Activated CD4-positive, alpha-beta T cell treated with anti-CD3 and anti-CD28 coated beads for 36 hours (primary cell): ENCODE data around the gene OTUD5. TPM values are rescaled to one million over a fixed set of nuclear protein-coding genes. Genes with fewer than 3 reads are reported as not detected.

Source experiments
- ATAC-seq: fragments of 200-7000 bp; cut with Tn5 transposase; one replicate; pipeline ENCODE4 v1.10.0; 2021; ENCODE audit warnings: mild to moderate bottlenecking, moderate library complexity
- CTCF ChIA-PET: fragments of 350-600 bp; sonication (Branson Sonifier 250); formaldehyde crosslinking; loops from one replicate; lab custom pipeline; 2021; ENCODE audit warnings: antibody characterized with exemption; lab: Charles Lee
- POLR2A ChIA-PET: fragments of 350-600 bp; sonication (Branson Sonifier 250); formaldehyde crosslinking; loops from one replicate; lab custom pipeline; 2021; ENCODE audit warnings: antibody characterized with exemption, inconsistent platforms; lab: Charles Lee
- DNase-seq: peaks from one replicate; pipeline ENCODE4 v3.0.0-alpha.2; 2020
- H3K27ac Mint-ChIP-seq: one replicate; pipeline ENCODE4 v1.8.0; 2021; ENCODE audit warnings: mixed read lengths
- H3K27me3 Mint-ChIP-seq: one replicate; pipeline ENCODE4 v1.8.0; 2021; ENCODE audit warnings: mixed read lengths
- H3K36me3 Mint-ChIP-seq: one replicate; pipeline ENCODE4 v1.8.0; 2021; ENCODE audit warnings: low read depth, mixed read lengths
- H3K4me1 Mint-ChIP-seq: one replicate; pipeline ENCODE4 v1.8.0; 2021; ENCODE audit warnings: mixed read lengths
- H3K4me3 Mint-ChIP-seq: one replicate; pipeline ENCODE4 v1.8.0; 2021; ENCODE audit warnings: mild to moderate bottlenecking, moderate library complexity, mixed read lengths
- H3K9me3 Mint-ChIP-seq: one replicate; pipeline ENCODE4 v1.8.0; 2021; ENCODE audit warnings: low read depth, mixed read lengths
- intact Hi-C, 2 experiments: fragments of 100-400 bp; cut with DNase I in 1 of 2; cut with micrococcal nuclease in 1 of 2; formaldehyde crosslinking; loops; one replicate each; pipeline versions ENCODE4 v1.14.2 to v1.15.1; 2022 to 2024; cut with DNase I, micrococcal nuclease
- total RNA-seq, 2 experiments: library from RNA; stranded (reverse); gene quantifications; one replicate each; pipeline ENCODE4 v1.2.3, GENCODE V29; 2021

The OTUD5 gene
- total RNA-seq, 2 experiments from 2014 or later: 68.0 to 98.1 TPM

DNA sequence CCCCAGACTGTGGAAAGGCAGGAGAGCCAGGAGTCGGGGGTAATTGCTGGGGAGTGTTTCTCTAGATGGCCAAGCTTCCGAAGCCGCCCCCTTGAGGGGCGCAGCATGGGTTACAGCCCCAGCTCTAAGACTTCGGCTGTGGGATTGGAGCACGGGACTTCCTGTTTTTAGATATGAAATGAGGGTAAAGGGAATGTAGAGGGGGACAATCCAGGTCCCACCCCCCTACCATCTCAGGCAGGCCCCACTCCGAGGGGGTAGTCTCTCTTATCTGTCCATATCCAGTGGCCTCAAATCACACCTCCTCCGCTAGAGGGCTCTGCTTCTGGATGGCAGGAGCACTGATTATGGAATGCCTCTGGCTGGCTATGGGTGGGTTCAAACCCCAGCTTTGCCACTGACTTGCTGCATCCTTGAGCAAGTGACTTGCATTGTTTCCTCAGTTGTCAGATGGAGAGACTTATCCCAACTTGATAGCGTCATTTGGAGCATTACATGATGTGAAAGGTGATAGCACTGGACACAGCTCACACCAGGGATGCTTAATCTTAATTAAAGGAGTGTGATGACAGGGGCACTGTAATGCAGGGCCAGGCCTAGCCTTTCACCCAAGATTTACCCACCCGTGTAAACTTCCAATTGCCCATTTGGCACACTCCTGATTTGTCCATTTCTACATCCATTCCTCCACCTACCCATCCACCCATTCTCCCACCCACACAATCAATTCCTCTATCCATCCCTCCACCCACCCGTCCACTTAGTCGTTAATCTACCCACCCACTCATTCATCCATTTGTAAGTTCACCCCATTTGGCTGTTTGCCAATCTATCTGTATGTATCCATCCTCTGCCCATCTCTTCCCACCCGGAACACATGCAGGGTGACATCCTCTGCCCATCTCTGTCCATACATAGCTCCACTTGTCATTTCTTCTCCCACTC, 15.1 kb upstream of the OTUD5 start:
- H3K4me3 Mint-ChIP-seq: peak overlapping the region; percentile 30
- POLR2A ChIA-PET: interaction anchor here (0.6 kb wide), 2 partner anchors 72 to 275 kb away, joined by 3 to 4 read pairs; no protein-coding TSS in a partner anchor

DNA sequence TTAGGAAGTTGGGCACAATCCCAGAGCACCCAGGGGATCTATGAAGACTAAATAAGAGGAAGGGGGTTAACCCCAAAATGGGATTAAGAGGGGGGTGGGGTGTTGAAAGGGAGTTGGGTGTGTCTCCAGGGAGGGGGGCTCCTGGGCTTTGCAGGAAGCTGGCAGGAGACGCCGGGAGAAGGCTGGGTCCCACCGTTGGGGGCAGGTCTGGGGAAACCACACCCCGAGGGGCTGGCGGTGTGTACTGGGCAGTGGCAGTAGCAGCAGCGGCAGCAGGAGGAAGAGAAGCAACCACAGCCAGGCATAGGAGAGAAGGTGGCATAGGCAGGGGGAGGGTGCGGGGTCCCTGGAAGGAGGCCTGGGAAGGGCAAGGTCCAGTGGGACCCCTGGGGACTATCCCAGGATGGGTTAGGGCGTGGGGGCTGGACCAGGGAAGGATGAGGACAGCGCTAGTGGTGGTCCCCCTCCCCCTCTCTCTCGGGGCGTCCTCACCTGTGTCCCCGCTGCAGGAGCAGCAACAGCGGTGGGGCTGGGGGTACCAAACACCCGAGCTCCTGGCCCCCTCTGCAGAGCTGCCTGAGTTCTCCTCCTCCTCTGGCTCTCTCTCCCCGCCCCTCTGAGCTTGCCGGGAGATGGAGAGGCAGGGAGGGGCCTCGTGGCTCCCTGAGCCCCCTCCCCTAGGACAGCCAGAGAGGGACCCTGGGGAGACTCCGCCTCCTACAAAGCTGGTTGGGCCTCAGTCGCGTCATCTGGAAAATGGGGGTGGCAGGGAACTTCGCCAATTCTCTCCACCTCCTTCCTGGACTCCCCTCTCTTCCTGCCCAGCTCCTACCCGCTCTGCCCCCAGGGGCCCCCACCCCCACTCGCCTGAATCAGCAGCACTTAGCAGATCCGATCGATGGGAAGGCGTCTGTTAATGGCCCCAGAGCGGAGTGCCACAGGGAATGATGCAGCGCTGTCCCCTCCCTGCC, 14.1 kb upstream of the OTUD5 start, which contains the start of gene KCND1:
TSS of gene KCND1 (minus strand) at position 596 of the 971 bp plus-strand sequence. CDS start 1,573 bp downstream, outside the sequence.
- no peak within 1 kb of the TSS for H3K27ac Mint-ChIP-seq
- H3K27me3 Mint-ChIP-seq: no peaks in the 10 kb centered on the region
- CTCF ChIA-PET: interaction anchor here (0.9 kb wide), 1 partner anchor 151 kb away, joined by 3 read pairs; no protein-coding TSS in a partner anchor
- intact Hi-C loops: no loop called here
- H3K9me3 Mint-ChIP-seq: no peaks in the 10 kb centered on the region
- peaks cover 8% of the 10 kb centered on the region for H3K36me3 Mint-ChIP-seq
- DNase-seq (peak; percentile 35), ATAC-seq (peak; percentile 54)
- H3K4me3 Mint-ChIP-seq: peak within 1 kb of the TSS; percentile 30
- POLR2A ChIA-PET: no interaction called here
- H3K4me1 Mint-ChIP-seq: peaks cover 15% of the 10 kb centered on the region

More for the DNA sequence above, 15.1 kb upstream of the OTUD5 start:
- H3K9me3 Mint-ChIP-seq: no peaks in the 10 kb centered on the region
- ATAC-seq (peak; percentile 65), DNase-seq (peak; percentile 54)
- intact Hi-C loops: no loop called here
- H3K36me3 Mint-ChIP-seq: peaks cover 8% of the 10 kb centered on the region
- CTCF ChIA-PET: interaction anchor here (0.8 to 0.9 kb wide), 2 partner anchors 150 to 162 kb away, joined by 3 to 4 read pairs; no protein-coding TSS in a partner anchor
- H3K27ac Mint-ChIP-seq: no peak overlapping the region
- no peaks in the 10 kb centered on the region for H3K27me3 Mint-ChIP-seq
- H3K4me1 Mint-ChIP-seq: peaks cover 15% of the 10 kb centered on the region

DNA sequence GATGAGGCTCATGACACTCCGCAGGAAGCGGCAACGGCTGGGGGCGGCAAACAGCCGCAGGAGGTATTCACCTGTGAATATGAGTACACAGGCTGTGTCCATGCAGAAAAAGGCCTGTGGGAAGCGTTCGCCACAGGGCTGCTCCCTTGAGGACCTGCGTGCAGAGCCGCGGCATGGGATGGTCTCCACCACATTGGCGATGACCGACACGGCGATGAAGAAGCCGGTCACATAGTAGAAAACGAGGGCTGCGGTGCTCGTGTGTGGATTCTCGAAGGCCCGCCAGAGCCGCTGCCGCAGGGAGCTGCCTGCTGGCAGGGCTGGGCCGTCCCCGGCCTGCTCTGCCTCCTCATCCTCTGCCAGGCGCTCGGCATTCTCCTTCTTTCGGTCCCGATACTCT, 12.1 kb upstream of the OTUD5 start:
- H3K27me3 Mint-ChIP-seq: no peaks in the 10 kb centered on the region
- CTCF ChIA-PET: no interaction called here
- H3K9me3 Mint-ChIP-seq: no peaks in the 10 kb centered on the region
- H3K4me3 Mint-ChIP-seq: no peak overlapping the region
- peaks cover 15% of the 10 kb centered on the region for H3K4me1 Mint-ChIP-seq
- peaks cover under 1% of the 10 kb centered on the region for H3K36me3 Mint-ChIP-seq
- H3K27ac Mint-ChIP-seq: no peak overlapping the region
- intact Hi-C loops: no loop called here
- no peak for DNase-seq
- POLR2A ChIA-PET: no interaction called here
- ATAC-seq: no peak

DNA sequence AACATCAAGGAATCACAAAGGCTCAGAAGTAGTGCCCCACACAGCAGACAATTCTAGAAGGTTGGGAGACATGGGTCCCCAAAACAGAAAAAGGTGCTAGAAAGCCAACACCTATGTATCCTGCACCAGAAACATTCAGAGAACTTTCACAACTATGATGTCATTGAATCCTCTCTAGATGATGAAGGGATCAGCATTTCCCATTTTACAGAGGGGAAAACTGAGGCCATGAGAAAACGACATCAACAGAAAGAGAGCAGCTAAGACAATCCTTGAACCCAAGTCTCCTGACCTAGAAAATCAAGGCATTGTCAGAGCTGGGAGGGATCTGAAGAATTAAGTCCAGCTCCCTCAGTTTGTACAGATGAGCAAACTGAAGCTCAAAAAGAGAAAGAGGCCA, 11.0 kb upstream of the OTUD5 start:
- ChIA-PET POLR2A (no interaction called here), CTCF (no interaction called here)
- DNase-seq: no peak
- Mint-ChIP-seq H3K9me3 (no peaks in the 10 kb centered on the region), H3K27me3 (no peaks in the 10 kb centered on the region), H3K4me3 (no peak overlapping the region), H3K4me1 (peaks cover 15% of the 10 kb centered on the region), H3K36me3 (no peaks in the 10 kb centered on the region), H3K27ac (no peak overlapping the region)
- ATAC-seq: no peak
- intact Hi-C loops: no loop called here

DNA sequence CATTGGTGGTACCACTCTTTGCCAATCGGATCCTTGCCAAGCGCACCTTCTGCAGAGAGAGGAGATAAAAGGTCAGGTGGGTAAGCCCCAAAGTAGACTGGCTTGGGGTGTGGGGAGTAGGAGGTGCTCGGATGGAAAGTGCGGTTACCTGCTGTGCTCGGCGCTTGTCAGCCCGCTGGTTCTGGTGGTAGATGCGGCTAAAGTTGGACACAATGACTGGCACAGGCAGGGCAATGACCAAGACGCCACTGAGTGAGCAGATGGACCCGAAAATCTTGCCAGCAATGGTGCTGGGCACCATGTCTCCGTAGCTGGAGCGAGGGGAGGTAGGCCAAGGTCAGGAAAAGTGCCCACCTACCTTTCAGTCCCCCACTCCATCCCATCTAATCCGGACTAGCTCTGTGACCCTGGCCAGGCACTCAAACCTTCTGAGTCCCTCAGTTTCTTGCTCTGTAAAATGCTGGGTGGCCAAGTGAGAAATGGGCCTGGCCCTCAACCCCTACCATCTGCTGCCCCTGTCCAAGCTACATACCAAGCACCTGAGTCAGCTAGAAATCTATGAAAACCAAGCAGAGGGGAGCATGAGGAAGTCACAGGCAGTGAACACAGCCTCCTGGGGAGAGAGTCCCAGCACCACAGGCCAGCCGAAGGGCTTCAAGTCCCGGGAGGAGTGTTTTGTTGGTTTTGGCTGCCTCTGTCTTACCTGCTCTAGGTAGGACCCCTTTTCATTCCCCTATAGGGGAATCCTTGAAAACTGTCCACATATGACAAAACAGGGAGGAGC, 9.6 kb upstream of the OTUD5 start:
- H3K4me3 Mint-ChIP-seq: no peak overlapping the region
- no peak overlapping the region for H3K27ac Mint-ChIP-seq
- no peaks in the 10 kb centered on the region for H3K27me3 Mint-ChIP-seq
- DNase-seq: no peak
- no peak for ATAC-seq
- intact Hi-C loops: no loop called here
- no peaks in the 10 kb centered on the region for H3K36me3 Mint-ChIP-seq
- CTCF ChIA-PET: no interaction called here
- no peaks in the 10 kb centered on the region for H3K9me3 Mint-ChIP-seq
- H3K4me1 Mint-ChIP-seq: peaks cover 2% of the 10 kb centered on the region
- POLR2A ChIA-PET: no interaction called here

DNA sequence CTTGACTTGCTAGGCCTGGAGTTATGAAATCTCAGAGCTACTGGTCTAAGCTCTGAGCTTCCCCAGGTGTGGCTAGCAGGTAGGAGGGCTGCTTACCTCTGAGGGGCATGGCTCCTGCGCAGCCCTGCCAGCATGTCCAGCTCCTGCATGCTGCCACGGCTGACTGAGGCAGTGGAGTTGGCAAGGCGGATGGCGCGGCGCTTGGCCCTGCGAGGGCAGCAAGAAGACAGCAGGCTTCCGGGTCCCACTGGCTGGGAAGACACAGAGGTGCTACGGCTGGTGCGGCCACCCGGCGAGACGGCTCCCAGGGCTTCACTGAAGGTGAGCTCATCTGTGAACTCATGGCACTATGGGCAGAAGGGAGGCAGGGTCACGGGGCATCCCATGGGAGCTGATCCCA, 8.6 kb upstream of the OTUD5 start:
- POLR2A ChIA-PET: interaction anchor here (0.6 kb wide), 1 partner anchor 25 kb away, joined by 4 read pairs; no protein-coding TSS in a partner anchor
- Mint-ChIP-seq H3K9me3 (no peaks in the 10 kb centered on the region), H3K27me3 (no peaks in the 10 kb centered on the region), H3K36me3 (no peaks in the 10 kb centered on the region), H3K4me1 (no peaks in the 10 kb centered on the region), H3K27ac (no peak overlapping the region), H3K4me3 (no peak overlapping the region)
- no peak for ATAC-seq
- CTCF ChIA-PET: no interaction called here
- intact Hi-C loops: no loop called here
- no peak for DNase-seq

DNA sequence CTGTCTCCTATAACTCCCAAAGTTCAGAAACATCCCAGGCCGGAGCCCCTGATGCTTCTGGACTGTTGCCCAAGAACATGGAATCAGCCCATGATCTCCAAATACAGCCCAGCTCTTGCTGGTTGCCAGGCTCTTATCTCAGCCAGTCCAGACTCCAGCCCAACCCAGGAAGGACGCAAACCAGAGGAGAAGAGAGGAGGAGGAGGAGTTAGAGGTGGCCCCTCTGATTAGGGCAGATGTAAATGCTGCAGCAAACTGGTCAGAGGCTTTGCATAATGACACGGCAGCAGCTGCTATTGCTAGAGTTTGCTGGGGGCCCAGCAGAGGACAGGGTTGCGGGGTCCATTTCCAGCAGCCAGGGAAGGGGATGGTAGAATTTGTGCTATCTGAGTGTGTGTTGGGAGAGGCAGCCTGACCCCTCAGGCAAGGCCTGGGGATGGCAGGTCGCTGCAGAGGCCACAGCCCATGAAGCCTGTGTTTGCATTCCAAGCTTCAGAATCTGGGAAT, 4.2 kb upstream of the OTUD5 start:
- intact Hi-C loops: no loop called here
- no peak overlapping the region for H3K4me3 Mint-ChIP-seq
- H3K27ac Mint-ChIP-seq: peak overlapping the region; percentile 37
- H3K9me3 Mint-ChIP-seq: no peaks in the 10 kb centered on the region
- peaks cover 6% of the 10 kb centered on the region for H3K4me1 Mint-ChIP-seq
- ChIA-PET CTCF (no interaction called here), POLR2A (no interaction called here)
- ATAC-seq (no peak), DNase-seq (no peak)
- no peaks in the 10 kb centered on the region for H3K27me3 Mint-ChIP-seq
- H3K36me3 Mint-ChIP-seq: peaks cover 2% of the 10 kb centered on the region

DNA sequence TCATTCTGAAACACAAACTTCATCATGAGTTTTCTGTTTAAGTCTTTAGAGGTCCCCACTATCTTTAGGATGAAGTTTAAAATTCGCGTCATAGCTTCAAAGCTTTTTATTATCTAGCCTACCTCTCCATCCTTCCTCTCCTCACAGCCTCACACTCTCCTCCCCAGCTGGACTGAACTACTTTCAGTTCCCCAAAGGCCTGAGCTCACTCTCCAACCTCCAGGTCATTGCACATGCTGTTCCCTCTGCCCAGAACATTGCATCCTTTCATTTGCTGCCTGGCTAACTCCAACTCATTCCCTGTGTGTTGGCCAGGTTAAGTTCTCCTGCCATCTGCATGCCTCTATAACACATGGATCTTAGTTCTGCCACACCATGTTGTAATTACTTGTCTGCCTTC, 2.9 kb upstream of the OTUD5 start:
- peaks cover 12% of the 10 kb centered on the region for H3K36me3 Mint-ChIP-seq
- peaks cover 11% of the 10 kb centered on the region for H3K4me1 Mint-ChIP-seq
- ATAC-seq (no peak), DNase-seq (no peak)
- ChIA-PET CTCF (no interaction called here), POLR2A (no interaction called here)
- H3K4me3 Mint-ChIP-seq: peak overlapping the region; percentile 32
- H3K27ac Mint-ChIP-seq: peak overlapping the region; percentile 24
- H3K27me3 Mint-ChIP-seq: no peaks in the 10 kb centered on the region
- intact Hi-C loops: no loop called here
- H3K9me3 Mint-ChIP-seq: no peaks in the 10 kb centered on the region

DNA sequence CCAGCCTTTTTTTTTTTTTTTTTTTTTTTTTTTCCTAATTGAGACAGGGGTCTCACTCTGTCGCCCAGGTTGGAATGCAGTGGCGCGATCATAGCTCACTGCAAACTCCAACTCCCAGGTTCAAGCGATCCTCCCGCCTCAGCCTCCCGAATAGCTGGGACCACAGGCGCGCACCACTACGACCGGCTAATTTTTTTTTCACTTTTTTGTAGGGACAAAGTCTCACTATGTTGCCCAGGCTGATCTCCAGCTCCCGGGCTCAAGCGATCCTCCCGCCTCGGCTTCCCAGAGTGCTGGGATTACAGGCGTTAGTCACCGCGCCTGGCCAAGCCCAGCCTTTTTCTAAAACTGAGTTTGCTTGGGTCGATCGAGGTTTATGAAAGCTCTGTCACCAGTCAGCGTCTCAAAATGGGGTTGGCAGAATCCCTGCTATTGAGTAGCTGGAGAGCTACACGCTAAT, 1.3 kb upstream of the OTUD5 start:
- ChIA-PET CTCF (interaction anchor here (0.6 to 1.8 kb wide), 4 partner anchors 34 to 85 kb away, joined by 3 to 8 read pairs (median 4); no protein-coding TSS in a partner anchor), POLR2A (interaction anchor here (0.6 to 3.2 kb wide), 6 partner anchors 15 to 283 kb away, joined by 3 to 27 read pairs (median 4); partner anchors contain the start of gene PIM2)
- intact Hi-C loops: loop anchor here (1.0 to 5.0 kb wide), 14 partner anchors 21 to 384 kb away; partner anchors contain the start of genes GRIPAP1 (in 2 of the 2), SUV39H1 (in 2 of the 2), TFE3 (in 2 of the 2) and GPKOW (in 1 of the 2)
- Mint-ChIP-seq H3K4me3 (peak overlapping the region; percentile 93), H3K27ac (peak overlapping the region; percentile 100), H3K4me1 (peaks cover 21% of the 10 kb centered on the region), H3K9me3 (no peaks in the 10 kb centered on the region), H3K36me3 (peaks cover 23% of the 10 kb centered on the region), H3K27me3 (no peaks in the 10 kb centered on the region)
- no peak for ATAC-seq
- peak; percentile 48 for DNase-seq
